ENCODE results near the gene DCBLD1.

DCBLD1 gene

GRCh38 chr6:117559299-117559698 is 76.8 kb downstream of the DCBLD1 start:
- Histone ChIP-seq H2BK5ac (ENCODE audit: low read depth, low read length, poor library complexity) (no peak overlapping the region), H4K12ac (ENCODE audit: low read depth, low read length) (no peak overlapping the region), H2AFZ (ENCODE audit: insufficient read depth, low read length, poor library complexity) (no peak overlapping the region), H3K27me3 (ENCODE audit: insufficient read depth, low read length) (no peaks in the 10 kb centered on the region), H3K27ac (ENCODE audit: low read depth, low read length) (no peak overlapping the region), H2AK5ac (ENCODE audit: low read length) (no peak overlapping the region), H3K4ac (ENCODE audit: low read depth, low read length) (no peak overlapping the region), H3K4me1 (ENCODE audit: control insufficient read depth in 1 of 2, insufficient read depth in 2 of 2, low read length in 2 of 2) (no peaks in the 10 kb centered on the region), H4K91ac (ENCODE audit: low read depth, low read length) (no peak overlapping the region), H2BK120ac (ENCODE audit: insufficient read depth, low read length, poor library complexity) (no peak overlapping the region), H3K9ac (ENCODE audit: low read length) (no peak overlapping the region), H3K79me1 (ENCODE audit: low read length) (no peaks in the 10 kb centered on the region), H3K23ac (ENCODE audit: low read length) (no peak overlapping the region), H3K4me2 (ENCODE audit: low read length) (no peak overlapping the region), H4K8ac (ENCODE audit: low read depth, low read length) (no peak overlapping the region), H3K18ac (ENCODE audit: low read length) (no peak overlapping the region), H3K9me3 (ENCODE audit: insufficient read depth, low read depth, low read length) (no peaks in the 10 kb centered on the region), H3K79me2 (ENCODE audit: control insufficient read depth, insufficient read depth, low read length, poor library complexity) (no peaks in the 10 kb centered on the region), H3K14ac (ENCODE audit: low read length) (no peak overlapping the region), H3K36me3 (ENCODE audit: control insufficient read depth in 1 of 2, insufficient read depth in 2 of 2, low read length in 2 of 2) (peaks cover 0 to 10% of the 10 kb centered on the region in 2 experiments), H2BK12ac (ENCODE audit: low read length) (no peak overlapping the region), H3K4me3 (ENCODE audit: low read depth, low read length) (no peak overlapping the region)
- no CpG with 5 or more reads among the region's 4 CpGs for WGBS (ENCODE audit: extremely low coverage, insufficient coverage, insufficient read length)
- no peak for DNase-seq

- H3K9ac ChIP-seq (ENCODE audit: low read length), result no peak overlapping the region
- H3K79me2 ChIP-seq (ENCODE audit: control insufficient read depth, insufficient read depth, low read length, poor library complexity), result no peaks in the 10 kb centered on the region
- H3K4me2 ChIP-seq (ENCODE audit: low read length), result no peak overlapping the region
- DNase-seq, result peak; percentile 36 to 85
- no peak overlapping the region for H2BK120ac ChIP-seq (ENCODE audit: insufficient read depth, low read length, poor library complexity)
- no peaks in the 10 kb centered on the region for H3K79me1 ChIP-seq (ENCODE audit: low read length)
- no peak overlapping the region for H3K14ac ChIP-seq (ENCODE audit: low read length)
- no peak overlapping the region for H3K18ac ChIP-seq (ENCODE audit: low read length)
- no peaks in the 10 kb centered on the region for H3K27me3 ChIP-seq (ENCODE audit: insufficient read depth, low read length)
- WGBS (ENCODE audit: extremely low coverage, insufficient coverage, insufficient read length), result no CpG with 5 or more reads among the region's 3 CpGs
- no peak overlapping the region for H4K12ac ChIP-seq (ENCODE audit: low read depth, low read length)
- H2BK5ac ChIP-seq (ENCODE audit: low read depth, low read length, poor library complexity), result no peak overlapping the region
- H2AK5ac ChIP-seq (ENCODE audit: low read length), result no peak overlapping the region
- H3K23ac ChIP-seq (ENCODE audit: low read length), result no peak overlapping the region
- no peak overlapping the region for H4K8ac ChIP-seq (ENCODE audit: low read depth, low read length)
- H4K91ac ChIP-seq (ENCODE audit: low read depth, low read length), result no peak overlapping the region
- H3K27ac ChIP-seq (ENCODE audit: low read depth, low read length), result no peak overlapping the region
- H3K4me3 ChIP-seq (ENCODE audit: low read depth, low read length), result no peak overlapping the region
- no peak overlapping the region for H2BK12ac ChIP-seq (ENCODE audit: low read length)
- H3K4ac ChIP-seq (ENCODE audit: low read depth, low read length), result no peak overlapping the region
- H3K9me3 ChIP-seq (ENCODE audit: insufficient read depth, low read depth, low read length), result no peaks in the 10 kb centered on the region
- no peak overlapping the region for H2AFZ ChIP-seq (ENCODE audit: insufficient read depth, low read length, poor library complexity)
- H3K36me3 ChIP-seq (ENCODE audit: control insufficient read depth in 1 of 2, insufficient read depth in 2 of 2, low read length in 2 of 2), result peaks cover 0 to 10% of the 10 kb centered on the region in 2 experiments
- no peaks in the 10 kb centered on the region for H3K4me1 ChIP-seq (ENCODE audit: control insufficient read depth in 1 of 2, insufficient read depth in 2 of 2, low read length in 2 of 2)
Measured at GRCh38 chr6:117561128-117561527, 78.7 kb downstream of the DCBLD1 start.

DNA sequence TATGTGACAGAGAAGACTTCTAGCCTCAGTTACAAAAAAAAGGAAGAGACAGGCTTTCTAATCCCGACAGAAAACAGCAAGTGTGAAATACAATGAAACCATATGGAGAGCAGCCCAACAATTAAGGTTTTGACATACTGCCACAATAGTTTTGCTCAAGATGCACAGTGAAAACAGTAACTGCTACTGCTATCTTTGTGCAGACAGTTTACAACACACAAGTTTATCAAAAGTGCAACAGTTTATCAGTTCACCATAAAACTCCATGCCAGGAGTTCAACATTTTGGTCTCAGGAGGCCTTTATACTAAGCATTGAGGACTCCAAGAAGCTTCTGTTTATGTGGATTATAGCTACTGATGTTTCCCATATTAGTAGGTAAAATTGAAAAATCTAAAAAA is 82.2 kb downstream of the DCBLD1 start:
- Histone ChIP-seq H3K9me3 (ENCODE audit: insufficient read depth, low read depth, low read length) (no peaks in the 10 kb centered on the region), H3K4me2 (ENCODE audit: low read length) (no peak overlapping the region), H4K91ac (ENCODE audit: low read depth, low read length) (no peak overlapping the region), H3K18ac (ENCODE audit: low read length) (no peak overlapping the region), H3K36me3 (ENCODE audit: control insufficient read depth in 1 of 2, insufficient read depth in 2 of 2, low read length in 2 of 2) (peaks cover 6 to 8% of the 10 kb centered on the region in 2 experiments), H2BK12ac (ENCODE audit: low read length) (no peak overlapping the region), H2BK5ac (ENCODE audit: low read depth, low read length, poor library complexity) (no peak overlapping the region), H3K27ac (ENCODE audit: low read depth, low read length) (no peak overlapping the region), H3K4ac (ENCODE audit: low read depth, low read length) (no peak overlapping the region), H3K9ac (ENCODE audit: low read length) (no peak overlapping the region), H4K12ac (ENCODE audit: low read depth, low read length) (no peak overlapping the region), H3K79me2 (ENCODE audit: control insufficient read depth, insufficient read depth, low read length, poor library complexity) (no peaks in the 10 kb centered on the region), H3K27me3 (ENCODE audit: insufficient read depth, low read length) (no peaks in the 10 kb centered on the region), H3K4me1 (ENCODE audit: control insufficient read depth in 1 of 2, insufficient read depth in 2 of 2, low read length in 2 of 2) (no peaks in the 10 kb centered on the region), H4K8ac (ENCODE audit: low read depth, low read length) (no peak overlapping the region), H3K4me3 (ENCODE audit: low read depth, low read length) (no peak overlapping the region), H2BK120ac (ENCODE audit: insufficient read depth, low read length, poor library complexity) (no peak overlapping the region), H3K23ac (ENCODE audit: low read length) (no peak overlapping the region), H3K14ac (ENCODE audit: low read length) (no peak overlapping the region), H2AK5ac (ENCODE audit: low read length) (no peak overlapping the region), H2AFZ (ENCODE audit: insufficient read depth, low read length, poor library complexity) (no peak overlapping the region), H3K79me1 (ENCODE audit: low read length) (no peaks in the 10 kb centered on the region)
- DNase-seq, result no peak
- no CpG with 5 or more reads among the region's 1 CpG for whole genome bisulfite sequencing (ENCODE audit: extremely low coverage, insufficient coverage, insufficient read length)

GRCh38 chr6:117568247-117568646 is 85.8 kb downstream of the DCBLD1 start:
- DNase-seq, result no peak
- Histone ChIP-seq H3K18ac (ENCODE audit: low read length) (no peak overlapping the region), H3K4me1 (ENCODE audit: control insufficient read depth in 1 of 2, insufficient read depth in 2 of 2, low read length in 2 of 2) (no peaks in the 10 kb centered on the region), H3K4me2 (ENCODE audit: low read length) (no peak overlapping the region), H3K36me3 (ENCODE audit: control insufficient read depth in 1 of 2, insufficient read depth in 2 of 2, low read length in 2 of 2) (peaks cover 6% of the 10 kb centered on the region in 2 experiments), H4K8ac (ENCODE audit: low read depth, low read length) (no peak overlapping the region), H4K12ac (ENCODE audit: low read depth, low read length) (no peak overlapping the region), H3K9me3 (ENCODE audit: insufficient read depth, low read depth, low read length) (no peaks in the 10 kb centered on the region), H3K9ac (ENCODE audit: low read length) (no peak overlapping the region), H3K4ac (ENCODE audit: low read depth, low read length) (no peak overlapping the region), H2AFZ (ENCODE audit: insufficient read depth, low read length, poor library complexity) (no peak overlapping the region), H3K27me3 (ENCODE audit: insufficient read depth, low read length) (no peaks in the 10 kb centered on the region), H2BK12ac (ENCODE audit: low read length) (no peak overlapping the region), H3K4me3 (ENCODE audit: low read depth, low read length) (no peak overlapping the region), H3K79me1 (ENCODE audit: low read length) (no peaks in the 10 kb centered on the region), H3K27ac (ENCODE audit: low read depth, low read length) (no peak overlapping the region), H4K91ac (ENCODE audit: low read depth, low read length) (no peak overlapping the region), H3K14ac (ENCODE audit: low read length) (no peak overlapping the region), H3K23ac (ENCODE audit: low read length) (no peak overlapping the region), H2BK5ac (ENCODE audit: low read depth, low read length, poor library complexity) (no peak overlapping the region), H2AK5ac (ENCODE audit: low read length) (no peak overlapping the region), H3K79me2 (ENCODE audit: control insufficient read depth, insufficient read depth, low read length, poor library complexity) (no peaks in the 10 kb centered on the region), H2BK120ac (ENCODE audit: insufficient read depth, low read length, poor library complexity) (no peak overlapping the region)
- WGBS (ENCODE audit: extremely low coverage, insufficient coverage, insufficient read length), result no CpG with 5 or more reads among the region's 2 CpGs
